K562 (cell line): Measurements from ENCODE around the gene BNIP5. TPM values are rescaled to one million over a fixed set of nuclear protein-coding genes. Genes with fewer than 3 reads are reported as not detected.

ENCODE experiments used
- CEBPG ChIP-seq, 3 experiments: fragments of 200-800 bp in 1 of 3; sonication (Bioruptor generic) in 1 of 3; sonication (generic) in 1 of 3; formaldehyde crosslinking in 1 of 3; IDR thresholded peaks in 2 of 3; conservative IDR thresholded peaks in 1 of 3; 2 replicates each; pipeline versions ENCODE4 v1.6.1 to v1.8.0; 2016 to 2022; ENCODE audit warnings: missing compliant biosample characterization in 2 of 3, missing genetic modification characterization in 2 of 3, mild to moderate bottlenecking in 1 of 3, missing genetic modification reagents in 1 of 3
- CHCHD3 ChIP-seq: fragments of 250-450 bp; sonication (Bioruptor Pico); IDR thresholded peaks from 2 replicates; pipeline ENCODE4 v2.1.2; 2022; ENCODE audit warnings: mild to moderate bottlenecking
- EHMT2 ChIP-seq: fragments of 450-650 bp; IDR thresholded peaks from 2 replicates; pipeline ENCODE4 v1.6.1; 2018; ENCODE audit warnings: antibody characterized with exemption
- MYC ChIP-seq, 2 experiments: fragments of 250-450 bp in 1 of 2; sonication (Bioruptor Pico) in 1 of 2; IDR thresholded peaks; 2 replicates each; pipeline versions ENCODE4 v1.5.1 to v1.6.1; 2012 to 2021; ENCODE audit warnings: low read depth in 2 of 2, borderline replicate concordance in 1 of 2, improper control_type of control experiment in 1 of 2, low read length in 1 of 2, mild to moderate bottlenecking in 1 of 2, moderate library complexity in 1 of 2
- NEUROD1 ChIP-seq: fragments of 150-350 bp; IDR thresholded peaks from 2 replicates; pipeline ENCODE4 v1.6.1; 2014; ENCODE audit warnings: borderline replicate concordance, low read length, low read depth; ENCODE audit not compliant: partially characterized antibody
- NR2C2 ChIP-seq, 2 experiments: fragments of 200-800 bp in 1 of 2; sonication (Bioruptor generic) in 1 of 2; sonication (generic) in 1 of 2; formaldehyde crosslinking in 1 of 2; IDR thresholded peaks; 2 replicates each; pipeline versions ENCODE4 v1.6.1 to v1.8.0; 2016 to 2022; ENCODE audit warnings: mild to moderate bottlenecking in 1 of 2, missing compliant biosample characterization in 1 of 2, missing genetic modification characterization in 1 of 2, missing genetic modification reagents in 1 of 2
- TEAD1 ChIP-seq, 2 experiments: fragments of 450-650 bp in 1 of 2; sonication (generic) in 1 of 2; formaldehyde crosslinking; IDR thresholded peaks; 2 replicates each; pipeline versions ENCODE4 v1.4.0 to v1.8.0; 2020 to 2022; ENCODE audit warnings: mild to moderate bottlenecking in 2 of 2, missing genetic modification reagents in 1 of 2
- ZKSCAN1 ChIP-seq: fragments of 150-350 bp; IDR thresholded peaks from 2 replicates; pipeline ENCODE4 v1.6.1; 2016; ENCODE audit warnings: low read depth, low read length
- ZNF143 ChIP-seq: sonication (generic); formaldehyde crosslinking; IDR thresholded peaks from 2 replicates; pipeline ENCODE4 v1.9.0; 2022; ENCODE audit warnings: mild to moderate bottlenecking, missing genetic modification reagents
- ZNF79 ChIP-seq: fragments of 250-450 bp; sonication (Bioruptor Pico); IDR thresholded peaks from 2 replicates; pipeline ENCODE4 v1.4.0; 2020; ENCODE audit warnings: low read depth, mild to moderate bottlenecking, moderate library complexity
- polyA plus RNA-seq, 8 experiments: library from polyadenylated mRNA; depleted of rRNA in 4 of 8; stranded (reverse) in 5 of 8; unstranded in 3 of 8; fragments of >200 nt; fragmentation: Nextera tagmentation in 2 of 8; fragmentation: Illumina TruSeq in 1 of 8; extraction: Ambion mirVana in 2 of 8; extraction: Trizol in 1 of 8; gene quantifications; 2 replicates each; pipeline versions ENCODE4 v1.2.1 to v1.2.3, GENCODE V29; 2011 to 2014; ENCODE audit warnings: inconsistent platforms in 1 of 8, missing spikeins in 1 of 8
- total RNA-seq, 7 experiments: library from RNA; depleted of rRNA in 6 of 7; stranded (reverse); fragments of >200 nt in 6 of 7; fragmentation: Illumina TruSeq in 2 of 7; extraction: Trizol in 2 of 7; gene quantifications; 2 replicates each; pipeline versions ENCODE4 v1.2.1 to v1.2.3, GENCODE V29; 2011 to 2021; ENCODE audit warnings: low replicate concordance in 1 of 7
- TF ChIP-seq, protein P1 (sequence below), 2 experiments: fragments of 450-650 bp; formaldehyde crosslinking in 1 of 2; IDR thresholded peaks; 2 replicates each; pipeline versions ENCODE4 v1.4.0 to v1.6.1; 2014 to 2020; ENCODE audit warnings: mild to moderate bottlenecking in 2 of 2, borderline replicate concordance in 1 of 2, low read depth in 1 of 2

BNIP5 gene
- total and polyA plus RNA-seq, 9 of the 15 experiments (the other 6 are each of a cell fraction or from before 2014, with no cell fraction given): not detected

DNA sequence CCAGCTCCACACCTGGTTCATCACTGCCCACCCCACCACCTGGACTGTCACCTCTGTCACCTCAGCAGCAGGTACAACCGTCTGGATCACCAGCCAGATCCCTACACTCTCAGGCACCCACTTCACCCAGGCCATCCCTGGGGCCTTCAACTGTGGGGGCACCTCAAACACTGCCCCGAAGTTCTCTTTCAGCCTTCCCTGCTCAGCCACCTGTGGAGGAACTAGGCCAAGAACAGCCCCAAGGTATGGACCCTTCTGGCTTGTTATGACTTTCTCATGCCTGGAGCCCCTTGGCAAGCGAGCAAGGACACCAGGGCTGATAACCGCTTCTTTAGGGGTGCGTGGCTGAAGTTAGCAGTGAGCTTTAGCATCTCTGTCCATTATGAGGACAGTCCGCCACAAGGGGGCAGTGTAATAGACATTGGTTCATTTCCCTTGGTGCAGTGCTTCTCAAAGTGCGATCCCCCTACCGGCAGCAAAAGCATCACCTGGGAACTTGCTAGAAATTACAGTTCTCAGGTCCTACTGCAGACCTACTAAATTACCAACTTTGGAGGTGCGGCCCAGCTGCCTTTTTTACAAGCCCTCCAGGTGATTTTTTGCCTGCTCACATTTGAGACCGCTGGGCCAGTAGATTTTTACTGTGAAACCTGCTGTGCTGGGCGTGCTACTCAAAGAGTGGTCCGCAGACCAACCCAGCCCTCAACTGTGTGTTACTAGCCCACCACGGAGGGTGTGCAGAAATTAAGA lies 34.3 kb downstream of the BNIP5 start (continued):
- TF ChIP-seq CHCHD3 (CRISPR knock-in tag) (no peak), ZNF79 (CRISPR knock-in tag) (no peak), TEAD1 (CRISPR knock-in tag; IDR thresholded peaks at IDR 0.05) (peak in 1 of 2 experiments; percentile 44; a peak in 1 of 4 replicates), NEUROD1 (peak; percentile 45), NR2C2 (CRISPR knock-in tag; IDR thresholded peaks at IDR 0.05) (no peak), NR2C2 (tag; IDR thresholded peaks at IDR 0.05) (no peak), ZNF143 (peak; percentile 70), ZKSCAN1 (peak; percentile 71), MYC (IDR thresholded peaks at IDR 0.05; ENCODE audit: low read depth, low read length) (0 out of 2 replicates have a peak, but pooled peaks have one; percentile 37), MYC (CRISPR knock-in tag; IDR thresholded peaks at IDR 0.05; ENCODE audit: borderline replicate concordance, low read depth) (no peak), EHMT2 (peak; percentile 53; the same call in 1 of the 2 replicates), CEBPG (CRISPR knock-in tag; IDR thresholded peaks at IDR 0.05) (no peak), CEBPG (tag; conservative IDR thresholded peaks at IDR 0.05 in 1 of 2, IDR thresholded peaks at IDR 0.05 in 1 of 2) (peak in 1 of 2 experiments; percentile 58; a peak in 1 of 4 replicates)
- TF ChIP-seq, protein P1, sequence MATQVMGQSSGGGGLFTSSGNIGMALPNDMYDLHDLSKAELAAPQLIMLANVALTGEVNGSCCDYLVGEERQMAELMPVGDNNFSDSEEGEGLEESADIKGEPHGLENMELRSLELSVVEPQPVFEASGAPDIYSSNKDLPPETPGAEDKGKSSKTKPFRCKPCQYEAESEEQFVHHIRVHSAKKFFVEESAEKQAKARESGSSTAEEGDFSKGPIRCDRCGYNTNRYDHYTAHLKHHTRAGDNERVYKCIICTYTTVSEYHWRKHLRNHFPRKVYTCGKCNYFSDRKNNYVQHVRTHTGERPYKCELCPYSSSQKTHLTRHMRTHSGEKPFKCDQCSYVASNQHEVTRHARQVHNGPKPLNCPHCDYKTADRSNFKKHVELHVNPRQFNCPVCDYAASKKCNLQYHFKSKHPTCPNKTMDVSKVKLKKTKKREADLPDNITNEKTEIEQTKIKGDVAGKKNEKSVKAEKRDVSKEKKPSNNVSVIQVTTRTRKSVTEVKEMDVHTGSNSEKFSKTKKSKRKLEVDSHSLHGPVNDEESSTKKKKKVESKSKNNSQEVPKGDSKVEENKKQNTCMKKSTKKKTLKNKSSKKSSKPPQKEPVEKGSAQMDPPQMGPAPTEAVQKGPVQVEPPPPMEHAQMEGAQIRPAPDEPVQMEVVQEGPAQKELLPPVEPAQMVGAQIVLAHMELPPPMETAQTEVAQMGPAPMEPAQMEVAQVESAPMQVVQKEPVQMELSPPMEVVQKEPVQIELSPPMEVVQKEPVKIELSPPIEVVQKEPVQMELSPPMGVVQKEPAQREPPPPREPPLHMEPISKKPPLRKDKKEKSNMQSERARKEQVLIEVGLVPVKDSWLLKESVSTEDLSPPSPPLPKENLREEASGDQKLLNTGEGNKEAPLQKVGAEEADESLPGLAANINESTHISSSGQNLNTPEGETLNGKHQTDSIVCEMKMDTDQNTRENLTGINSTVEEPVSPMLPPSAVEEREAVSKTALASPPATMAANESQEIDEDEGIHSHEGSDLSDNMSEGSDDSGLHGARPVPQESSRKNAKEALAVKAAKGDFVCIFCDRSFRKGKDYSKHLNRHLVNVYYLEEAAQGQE (IDR thresholded peaks at IDR 0.05; ENCODE audit: borderline replicate concordance): peak; percentile 85
- TF ChIP-seq, protein P1 (CRISPR knock-in tag; IDR thresholded peaks at IDR 0.05; ENCODE audit: low read depth): no peak
